Measurements from ENCODE around the gene DLGAP1.

DNA sequence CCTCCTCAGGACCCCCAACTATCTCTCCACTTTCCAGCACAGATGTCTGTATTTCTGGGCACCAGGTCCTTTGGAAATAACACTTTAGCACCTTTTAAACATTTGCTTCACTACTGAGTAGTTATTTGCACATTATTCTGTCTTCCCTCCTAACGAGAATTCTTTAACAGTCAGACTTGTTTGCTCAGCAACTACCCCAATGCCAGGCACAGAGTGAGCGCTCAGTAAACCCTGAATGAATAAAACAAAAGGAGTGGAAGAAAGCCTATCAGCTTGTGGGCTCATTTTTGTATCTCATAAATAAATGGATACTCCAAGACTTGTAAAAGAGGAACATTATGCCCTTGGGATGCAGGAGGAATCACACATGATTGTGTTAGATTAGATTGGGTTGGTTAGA lies 554.8 kb downstream of the DLGAP1 start:
- TF ChIP-seq CTCF (IDR thresholded peaks at IDR 0.05) (no peak), POLR2A (IDR thresholded peaks at IDR 0.05; ENCODE audit: low read depth) (no peak), POLR2AphosphoS5 (IDR thresholded peaks at IDR 0.05) (no peak), EP300 (IDR thresholded peaks at IDR 0.05) (no peak)
